K562 (cell line): Measurements from ENCODE around the gene FCSK. TPM values are rescaled to one million over a fixed set of nuclear protein-coding genes. Genes with fewer than 3 reads are reported as not detected.

ENCODE experiments used
- CBFA2T2 ChIP-seq: fragments of 450-650 bp; conservative IDR thresholded peaks from 2 replicates; pipeline ENCODE4 v1.6.1; 2017; ENCODE audit warnings: mild to moderate bottlenecking
- JUND ChIP-seq, 2 experiments: IDR thresholded peaks; 2 replicates in 1 of 2; 3 replicates in 1 of 2; pipeline ENCODE4 v1.6.1; 2011; ENCODE audit warnings: borderline replicate concordance in 2 of 2, low read depth in 2 of 2, low read length in 2 of 2, improper control_type of control experiment in 1 of 2, missing biosample characterization in 1 of 2, missing genetic modification characterization in 1 of 2, missing genetic modification reagents in 1 of 2
- ZNF124 ChIP-seq: sonication (generic); formaldehyde crosslinking; IDR thresholded peaks from 2 replicates; pipeline ENCODE4 v1.8.1; 2022; ENCODE audit warnings: missing genetic modification reagents
- polyA plus RNA-seq, 8 experiments: library from polyadenylated mRNA; depleted of rRNA in 4 of 8; stranded (reverse) in 5 of 8; unstranded in 3 of 8; fragments of >200 nt; fragmentation: Nextera tagmentation in 2 of 8; fragmentation: Illumina TruSeq in 1 of 8; extraction: Ambion mirVana in 2 of 8; extraction: Trizol in 1 of 8; gene quantifications; 2 replicates each; pipeline versions ENCODE4 v1.2.1 to v1.2.3, GENCODE V29; 2011 to 2014; ENCODE audit warnings: inconsistent platforms in 1 of 8, missing spikeins in 1 of 8
- total RNA-seq, 7 experiments: library from RNA; depleted of rRNA in 6 of 7; stranded (reverse); fragments of >200 nt in 6 of 7; fragmentation: Illumina TruSeq in 2 of 7; extraction: Trizol in 2 of 7; gene quantifications; 2 replicates each; pipeline versions ENCODE4 v1.2.1 to v1.2.3, GENCODE V29; 2011 to 2021; ENCODE audit warnings: low replicate concordance in 1 of 7
- TF ChIP-seq, protein P1 (sequence below): fragments of 450-650 bp; IDR thresholded peaks from 2 replicates; pipeline ENCODE4 v1.6.1; 2017; ENCODE audit warnings: antibody characterized with exemption, mild to moderate bottlenecking
- TF ChIP-seq, protein P2 (sequence below): sonication (generic); formaldehyde crosslinking; IDR thresholded peaks from 2 replicates; pipeline ENCODE4 v1.8.1; 2023; ENCODE audit warnings: mild to moderate bottlenecking, missing genetic modification reagents, moderate library complexity
- TF ChIP-seq, protein P3 (sequence below), 2 experiments: IDR thresholded peaks in 1 of 2; conservative IDR thresholded peaks in 1 of 2; 2 replicates each; pipeline ENCODE4 v1.6.1; 2016; ENCODE audit warnings: low read depth in 2 of 2, mild to moderate bottlenecking in 1 of 2, missing compliant biosample characterization in 1 of 2, missing genetic modification characterization in 1 of 2, moderate library complexity in 1 of 2
- TF ChIP-seq, protein P4 (sequence below), 2 experiments: fragments of 200-800 bp in 1 of 2; sonication (Bioruptor generic) in 1 of 2; sonication (generic) in 1 of 2; formaldehyde crosslinking in 1 of 2; IDR thresholded peaks in 1 of 2; conservative IDR thresholded peaks in 1 of 2; 2 replicates each; pipeline versions ENCODE4 v1.5.0 to v1.6.1; 2016 to 2020; ENCODE audit warnings: missing compliant biosample characterization in 1 of 2, missing genetic modification characterization in 1 of 2, missing genetic modification reagents in 1 of 2
- TF ChIP-seq, protein P5 (sequence below): sonication (generic); formaldehyde crosslinking; IDR thresholded peaks from 2 replicates; pipeline ENCODE4 v1.8.0; 2022; ENCODE audit warnings: missing genetic modification reagents, mild to moderate bottlenecking, moderate library complexity, borderline replicate concordance
- TF ChIP-seq, protein P6 (sequence below): fragments of 200-400 bp; formaldehyde crosslinking; IDR thresholded peaks from 2 replicates; pipeline ENCODE4 v1.6.1; 2017; ENCODE audit warnings: mild to moderate bottlenecking, low read depth, low read length, moderate library complexity

Gene FCSK
- total and polyA plus RNA-seq, 9 of the 15 experiments (the other 6 are each of a cell fraction or from before 2014, with no cell fraction given) = 0.92 to 18.6 (median 8.3) TPM

DNA sequence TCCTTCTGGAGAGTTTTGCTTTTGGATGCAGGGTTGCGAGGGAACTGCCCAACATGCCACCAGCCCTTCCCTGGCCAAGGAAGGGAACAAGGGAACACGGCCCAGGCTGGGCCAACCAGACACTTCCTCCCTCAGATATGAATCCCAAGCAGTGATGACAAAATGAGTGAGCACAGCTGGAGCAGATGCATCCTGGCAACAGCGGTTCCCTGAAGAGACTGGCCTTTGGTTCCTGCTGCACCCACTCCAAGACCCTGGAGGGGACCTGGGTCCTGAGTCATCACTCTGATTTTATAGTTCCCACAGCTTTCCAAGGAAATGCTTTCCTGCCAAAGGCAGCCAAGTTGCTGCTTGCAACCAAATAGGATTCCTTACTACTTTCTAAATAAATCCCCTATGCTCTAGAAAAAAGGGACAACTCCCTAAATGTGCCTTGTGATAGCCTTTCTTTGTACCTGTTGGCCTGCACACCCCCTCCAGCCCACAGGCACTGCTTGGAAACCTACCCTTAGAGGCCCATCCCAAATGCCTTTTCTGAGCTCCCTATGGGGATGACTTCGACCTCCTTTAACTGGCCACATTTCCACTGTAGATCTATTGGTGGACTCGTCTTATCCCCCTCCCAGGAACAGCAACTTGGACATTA lies 20.8 kb upstream of the FCSK start (continued):
- TF ChIP-seq, protein P1, sequence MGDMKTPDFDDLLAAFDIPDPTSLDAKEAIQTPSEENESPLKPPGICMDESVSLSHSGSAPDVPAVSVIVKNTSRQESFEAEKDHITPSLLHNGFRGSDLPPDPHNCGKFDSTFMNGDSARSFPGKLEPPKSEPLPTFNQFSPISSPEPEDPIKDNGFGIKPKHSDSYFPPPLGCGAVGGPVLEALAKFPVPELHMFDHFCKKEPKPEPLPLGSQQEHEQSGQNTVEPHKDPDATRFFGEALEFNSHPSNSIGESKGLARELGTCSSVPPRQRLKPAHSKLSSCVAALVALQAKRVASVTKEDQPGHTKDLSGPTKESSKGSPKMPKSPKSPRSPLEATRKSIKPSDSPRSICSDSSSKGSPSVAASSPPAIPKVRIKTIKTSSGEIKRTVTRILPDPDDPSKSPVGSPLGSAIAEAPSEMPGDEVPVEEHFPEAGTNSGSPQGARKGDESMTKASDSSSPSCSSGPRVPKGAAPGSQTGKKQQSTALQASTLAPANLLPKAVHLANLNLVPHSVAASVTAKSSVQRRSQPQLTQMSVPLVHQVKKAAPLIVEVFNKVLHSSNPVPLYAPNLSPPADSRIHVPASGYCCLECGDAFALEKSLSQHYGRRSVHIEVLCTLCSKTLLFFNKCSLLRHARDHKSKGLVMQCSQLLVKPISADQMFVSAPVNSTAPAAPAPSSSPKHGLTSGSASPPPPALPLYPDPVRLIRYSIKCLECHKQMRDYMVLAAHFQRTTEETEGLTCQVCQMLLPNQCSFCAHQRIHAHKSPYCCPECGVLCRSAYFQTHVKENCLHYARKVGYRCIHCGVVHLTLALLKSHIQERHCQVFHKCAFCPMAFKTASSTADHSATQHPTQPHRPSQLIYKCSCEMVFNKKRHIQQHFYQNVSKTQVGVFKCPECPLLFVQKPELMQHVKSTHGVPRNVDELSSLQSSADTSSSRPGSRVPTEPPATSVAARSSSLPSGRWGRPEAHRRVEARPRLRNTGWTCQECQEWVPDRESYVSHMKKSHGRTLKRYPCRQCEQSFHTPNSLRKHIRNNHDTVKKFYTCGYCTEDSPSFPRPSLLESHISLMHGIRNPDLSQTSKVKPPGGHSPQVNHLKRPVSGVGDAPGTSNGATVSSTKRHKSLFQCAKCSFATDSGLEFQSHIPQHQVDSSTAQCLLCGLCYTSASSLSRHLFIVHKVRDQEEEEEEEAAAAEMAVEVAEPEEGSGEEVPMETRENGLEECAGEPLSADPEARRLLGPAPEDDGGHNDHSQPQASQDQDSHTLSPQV = 0 out of 2 replicates have a peak, but pooled peaks have one; percentile 30
- TF ChIP-seq CBFA2T2 = 0 out of 2 replicates have a peak, but pooled peaks have one; percentile 5
- TF ChIP-seq ZNF124 = no peak
- TF ChIP-seq, protein P2, sequence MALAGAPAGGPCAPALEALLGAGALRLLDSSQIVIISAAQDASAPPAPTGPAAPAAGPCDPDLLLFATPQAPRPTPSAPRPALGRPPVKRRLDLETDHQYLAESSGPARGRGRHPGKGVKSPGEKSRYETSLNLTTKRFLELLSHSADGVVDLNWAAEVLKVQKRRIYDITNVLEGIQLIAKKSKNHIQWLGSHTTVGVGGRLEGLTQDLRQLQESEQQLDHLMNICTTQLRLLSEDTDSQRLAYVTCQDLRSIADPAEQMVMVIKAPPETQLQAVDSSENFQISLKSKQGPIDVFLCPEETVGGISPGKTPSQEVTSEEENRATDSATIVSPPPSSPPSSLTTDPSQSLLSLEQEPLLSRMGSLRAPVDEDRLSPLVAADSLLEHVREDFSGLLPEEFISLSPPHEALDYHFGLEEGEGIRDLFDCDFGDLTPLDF (CRISPR knock-in tag) = 0 out of 2 replicates have a peak, but pooled peaks have one; percentile 10
- TF ChIP-seq JUND (IDR thresholded peaks at IDR 0.05; ENCODE audit: borderline replicate concordance, low read depth, low read length) = peak; percentile 16; the same call in 1 of the 2 replicates
- TF ChIP-seq JUND (tag; IDR thresholded peaks at IDR 0.05; ENCODE audit: borderline replicate concordance, low read depth, low read length) = no peak; the same call in 2 of the 3 replicates
- TF ChIP-seq, protein P3, sequence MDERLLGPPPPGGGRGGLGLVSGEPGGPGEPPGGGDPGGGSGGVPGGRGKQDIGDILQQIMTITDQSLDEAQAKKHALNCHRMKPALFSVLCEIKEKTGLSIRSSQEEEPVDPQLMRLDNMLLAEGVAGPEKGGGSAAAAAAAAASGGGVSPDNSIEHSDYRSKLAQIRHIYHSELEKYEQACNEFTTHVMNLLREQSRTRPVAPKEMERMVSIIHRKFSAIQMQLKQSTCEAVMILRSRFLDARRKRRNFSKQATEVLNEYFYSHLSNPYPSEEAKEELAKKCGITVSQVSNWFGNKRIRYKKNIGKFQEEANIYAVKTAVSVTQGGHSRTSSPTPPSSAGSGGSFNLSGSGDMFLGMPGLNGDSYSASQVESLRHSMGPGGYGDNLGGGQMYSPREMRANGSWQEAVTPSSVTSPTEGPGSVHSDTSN (CRISPR knock-in tag; IDR thresholded peaks at IDR 0.05; ENCODE audit: low read depth) = no peak
- TF ChIP-seq, protein P3 (tag; conservative IDR thresholded peaks at IDR 0.05; ENCODE audit: low read depth) = 0 out of 2 replicates have a peak, but pooled peaks have one; percentile 3
- TF ChIP-seq, protein P4, sequence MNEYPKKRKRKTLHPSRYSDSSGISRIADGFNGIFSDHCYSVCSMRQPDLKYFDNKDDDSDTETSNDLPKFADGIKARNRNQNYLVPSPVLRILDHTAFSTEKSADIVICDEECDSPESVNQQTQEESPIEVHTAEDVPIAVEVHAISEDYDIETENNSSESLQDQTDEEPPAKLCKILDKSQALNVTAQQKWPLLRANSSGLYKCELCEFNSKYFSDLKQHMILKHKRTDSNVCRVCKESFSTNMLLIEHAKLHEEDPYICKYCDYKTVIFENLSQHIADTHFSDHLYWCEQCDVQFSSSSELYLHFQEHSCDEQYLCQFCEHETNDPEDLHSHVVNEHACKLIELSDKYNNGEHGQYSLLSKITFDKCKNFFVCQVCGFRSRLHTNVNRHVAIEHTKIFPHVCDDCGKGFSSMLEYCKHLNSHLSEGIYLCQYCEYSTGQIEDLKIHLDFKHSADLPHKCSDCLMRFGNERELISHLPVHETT (CRISPR knock-in tag; conservative IDR thresholded peaks at IDR 0.05 in 1 of 2, IDR thresholded peaks at IDR 0.05 in 1 of 2) = 0 out of 4 replicates have a peak, but pooled peaks of 1 of the 2 experiments have one; percentile 3
- TF ChIP-seq, protein P5, sequence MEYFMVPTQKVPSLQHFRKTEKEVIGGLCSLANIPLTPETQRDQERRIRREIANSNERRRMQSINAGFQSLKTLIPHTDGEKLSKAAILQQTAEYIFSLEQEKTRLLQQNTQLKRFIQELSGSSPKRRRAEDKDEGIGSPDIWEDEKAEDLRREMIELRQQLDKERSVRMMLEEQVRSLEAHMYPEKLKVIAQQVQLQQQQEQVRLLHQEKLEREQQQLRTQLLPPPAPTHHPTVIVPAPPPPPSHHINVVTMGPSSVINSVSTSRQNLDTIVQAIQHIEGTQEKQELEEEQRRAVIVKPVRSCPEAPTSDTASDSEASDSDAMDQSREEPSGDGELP (CRISPR knock-in tag) = peak; percentile 41; the same call in 1 of the 2 replicates
- TF ChIP-seq, protein P6, sequence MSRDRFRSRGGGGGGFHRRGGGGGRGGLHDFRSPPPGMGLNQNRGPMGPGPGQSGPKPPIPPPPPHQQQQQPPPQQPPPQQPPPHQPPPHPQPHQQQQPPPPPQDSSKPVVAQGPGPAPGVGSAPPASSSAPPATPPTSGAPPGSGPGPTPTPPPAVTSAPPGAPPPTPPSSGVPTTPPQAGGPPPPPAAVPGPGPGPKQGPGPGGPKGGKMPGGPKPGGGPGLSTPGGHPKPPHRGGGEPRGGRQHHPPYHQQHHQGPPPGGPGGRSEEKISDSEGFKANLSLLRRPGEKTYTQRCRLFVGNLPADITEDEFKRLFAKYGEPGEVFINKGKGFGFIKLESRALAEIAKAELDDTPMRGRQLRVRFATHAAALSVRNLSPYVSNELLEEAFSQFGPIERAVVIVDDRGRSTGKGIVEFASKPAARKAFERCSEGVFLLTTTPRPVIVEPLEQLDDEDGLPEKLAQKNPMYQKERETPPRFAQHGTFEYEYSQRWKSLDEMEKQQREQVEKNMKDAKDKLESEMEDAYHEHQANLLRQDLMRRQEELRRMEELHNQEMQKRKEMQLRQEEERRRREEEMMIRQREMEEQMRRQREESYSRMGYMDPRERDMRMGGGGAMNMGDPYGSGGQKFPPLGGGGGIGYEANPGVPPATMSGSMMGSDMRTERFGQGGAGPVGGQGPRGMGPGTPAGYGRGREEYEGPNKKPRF = no peak
